Measurements from ENCODE around the gene NUP210L.

- no peak for TF ChIP-seq CTCF (conservative IDR thresholded peaks at IDR 0.05; ENCODE audit: low read length)
- no peak for TF ChIP-seq EZH2phosphoT487 (IDR thresholded peaks at IDR 0.05; ENCODE audit: borderline replicate concordance)
Observed at GRCh38 chr1:154154053-154154452, 820 bp downstream of the NUP210L start.
